Urothelium cell line (cell line): ENCODE results near the gene EPHB2.

Source experiments
- DNase-seq: peaks from one replicate; pipeline ENCODE4 v3.0.0; 2011; ENCODE audit warnings: low spot score, mixed read lengths
- FAIRE-seq: peaks from 2 replicates; lab custom pipeline; 2011; peaks lifted over from hg19 to GRCh38; lab: Jason Lieb, UNC

Gene EPHB2

DNA sequence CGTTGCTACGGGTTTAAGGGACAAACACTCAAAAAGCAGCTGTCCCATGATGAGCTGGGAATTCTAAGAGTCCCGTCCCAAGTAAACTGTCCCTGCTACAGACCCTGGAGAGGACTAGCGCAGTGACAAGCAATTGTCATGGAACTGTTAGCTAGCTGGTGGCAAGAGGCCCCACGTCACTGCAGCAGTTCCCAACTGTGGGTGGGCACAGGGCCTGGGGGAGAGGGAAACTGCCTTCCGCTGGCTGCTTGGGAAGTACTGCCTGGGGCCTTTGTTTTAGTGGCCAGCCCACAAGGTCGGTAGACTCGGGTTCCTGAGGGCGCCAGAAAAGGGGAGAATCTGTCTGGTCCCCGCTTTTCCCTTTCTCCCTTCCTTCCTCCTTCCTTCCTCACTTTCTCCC, 164.6 kb downstream of the EPHB2 start:
- no peak for DNase-seq
- FAIRE-seq: no peak

DNA sequence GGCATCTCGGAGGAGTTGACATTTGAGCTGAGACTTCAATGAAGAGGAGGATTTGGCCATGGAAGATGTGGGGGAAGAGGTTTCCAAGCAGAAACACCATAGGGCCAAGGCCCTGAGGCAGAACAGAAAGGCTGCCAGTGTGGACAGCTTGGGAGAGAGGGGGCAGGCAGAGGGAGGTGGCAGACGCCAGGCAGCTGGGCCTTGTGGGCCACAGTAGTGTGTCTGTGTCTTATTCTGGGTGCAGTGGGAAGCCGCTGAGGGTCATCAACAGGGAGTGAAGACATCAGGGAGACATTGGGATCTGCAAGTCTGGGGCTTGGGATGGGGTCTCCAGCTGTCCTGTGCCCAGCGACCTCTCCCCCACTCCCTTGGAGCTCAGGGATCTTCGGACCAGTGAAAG, 165.2 kb downstream of the EPHB2 start:
- no peak for DNase-seq
- peak; percentile 46 for FAIRE-seq

GRCh38 chr1:22876359-22877111, 165.9 kb downstream of the EPHB2 start:
- peak; percentile 74 for DNase-seq
- FAIRE-seq: no peak

GRCh38 chr1:22877112-22877915, 166.7 kb downstream of the EPHB2 start:
- DNase-seq (no peak), FAIRE-seq (no peak)

GRCh38 chr1:22877980-22878379, 167.3 kb downstream of the EPHB2 start:
- DNase-seq: no peak
- FAIRE-seq: no peak

GRCh38 chr1:22878626-22879025, 168.0 kb downstream of the EPHB2 start:
- no peak for DNase-seq
- no peak for FAIRE-seq

DNA sequence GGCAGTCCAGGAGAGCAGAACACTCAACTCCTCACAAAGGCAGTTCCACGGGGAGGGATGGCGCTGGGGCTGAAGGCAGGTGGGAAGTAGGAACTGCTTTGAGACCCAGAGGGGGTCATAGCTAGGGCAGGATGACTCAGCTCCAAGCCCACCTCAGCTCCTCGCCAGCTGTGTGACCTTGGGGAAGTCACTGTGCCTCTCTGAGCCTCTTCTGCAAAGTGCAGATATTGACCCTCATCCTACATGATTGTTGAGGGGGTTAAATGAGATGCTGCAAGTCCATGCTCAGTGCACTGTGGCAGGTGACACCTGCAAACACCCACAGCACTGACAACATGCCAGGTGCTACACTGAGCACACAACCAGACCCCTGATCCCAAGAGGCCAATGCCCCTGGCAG, 168.8 kb downstream of the EPHB2 start:
- DNase-seq (no peak), FAIRE-seq (no peak)

DNA sequence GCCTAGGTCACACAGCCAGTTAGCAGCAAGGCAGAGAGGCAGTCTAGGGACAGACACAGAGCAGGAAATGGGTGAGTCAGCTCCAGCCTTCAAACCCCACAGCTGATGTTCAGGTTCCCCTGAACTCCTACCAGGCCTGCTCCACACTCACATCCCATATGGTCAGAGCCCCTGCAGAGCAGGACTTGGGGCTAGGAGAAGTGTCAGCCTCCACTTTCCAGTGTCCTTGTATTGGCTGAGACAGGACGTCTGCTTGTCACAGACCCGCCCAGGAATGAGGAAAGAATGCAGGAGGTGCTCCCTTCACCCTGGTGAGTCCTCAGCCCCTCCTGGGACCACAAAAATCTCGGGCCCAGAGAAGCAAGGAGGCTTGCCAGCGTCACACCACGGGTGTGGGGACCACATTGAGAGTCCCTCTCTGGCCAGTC, 169.5 kb downstream of the EPHB2 start:
- DNase-seq (no peak), FAIRE-seq (no peak)

- FAIRE-seq: no peak
These were observed 172.8 kb downstream of the EPHB2 start for GRCh38 chr1:22883406-22883805.

DNA sequence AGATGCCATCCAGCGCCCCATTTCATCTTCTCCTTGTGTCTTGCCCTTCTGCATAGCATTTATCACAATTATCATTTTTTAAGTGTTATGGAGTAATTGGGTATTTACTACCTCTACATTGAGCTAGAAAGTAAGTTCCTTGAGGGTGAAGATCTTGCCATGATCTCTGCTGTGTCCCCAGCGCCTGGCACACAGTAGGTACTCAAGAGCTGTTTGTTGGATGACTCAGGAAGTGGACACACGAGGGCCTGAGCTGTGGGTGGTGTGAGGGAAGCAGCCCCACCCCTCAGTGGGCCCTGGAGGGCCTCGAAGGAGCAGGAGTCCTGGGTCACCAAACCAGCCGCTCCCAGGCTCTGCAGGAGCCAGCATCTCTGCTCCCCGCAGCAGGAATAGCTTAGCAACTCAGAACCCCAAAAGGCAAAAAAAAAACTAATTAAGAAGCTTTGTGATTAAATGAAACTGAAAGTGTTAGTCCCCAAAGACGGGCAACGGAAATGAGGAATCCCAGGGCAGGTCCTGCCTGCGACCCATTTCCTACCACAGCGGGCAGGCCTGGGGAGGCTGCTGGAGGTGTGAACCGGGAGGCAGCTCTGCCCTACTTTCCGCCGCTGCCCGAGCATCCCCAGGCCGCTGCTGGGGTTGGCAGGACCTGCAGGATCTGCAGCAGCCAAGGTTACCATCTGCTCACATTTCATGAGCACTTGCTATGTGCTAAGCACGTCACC, 174.3 kb downstream of the EPHB2 start:
- FAIRE-seq (no peak), DNase-seq (no peak)

More at GRCh38 chr1:22883406-22883805, 172.8 kb downstream of the EPHB2 start:
- DNase-seq: no peak

GRCh38 chr1:22886211-22886610, 175.6 kb downstream of the EPHB2 start:
- no peak for DNase-seq
- FAIRE-seq: no peak

DNA sequence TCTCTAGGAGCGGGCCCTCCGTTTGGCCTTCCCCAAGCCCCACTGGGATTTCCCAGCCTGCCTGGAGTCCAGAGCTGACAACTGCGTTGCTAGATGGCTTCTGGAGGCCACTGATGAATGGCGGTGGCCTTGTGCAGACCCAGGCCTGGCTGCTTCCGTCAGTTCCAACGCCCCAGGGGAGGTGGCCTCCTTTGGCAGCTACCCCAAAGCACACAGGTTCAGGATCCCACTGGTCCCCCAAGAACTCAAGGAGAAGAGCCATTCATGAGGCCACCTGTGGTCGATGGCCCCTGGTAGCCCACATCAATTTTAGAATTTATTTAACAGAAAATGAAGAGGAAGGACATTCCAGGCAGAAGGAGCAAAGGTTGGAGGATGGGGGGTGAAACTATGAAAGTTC, 176.9 kb downstream of the EPHB2 start:
- DNase-seq (no peak), FAIRE-seq (no peak)

- DNase-seq (no peak), FAIRE-seq (no peak)
These were observed 177.9 kb downstream of the EPHB2 start for GRCh38 chr1:22888320-22889075.

DNA sequence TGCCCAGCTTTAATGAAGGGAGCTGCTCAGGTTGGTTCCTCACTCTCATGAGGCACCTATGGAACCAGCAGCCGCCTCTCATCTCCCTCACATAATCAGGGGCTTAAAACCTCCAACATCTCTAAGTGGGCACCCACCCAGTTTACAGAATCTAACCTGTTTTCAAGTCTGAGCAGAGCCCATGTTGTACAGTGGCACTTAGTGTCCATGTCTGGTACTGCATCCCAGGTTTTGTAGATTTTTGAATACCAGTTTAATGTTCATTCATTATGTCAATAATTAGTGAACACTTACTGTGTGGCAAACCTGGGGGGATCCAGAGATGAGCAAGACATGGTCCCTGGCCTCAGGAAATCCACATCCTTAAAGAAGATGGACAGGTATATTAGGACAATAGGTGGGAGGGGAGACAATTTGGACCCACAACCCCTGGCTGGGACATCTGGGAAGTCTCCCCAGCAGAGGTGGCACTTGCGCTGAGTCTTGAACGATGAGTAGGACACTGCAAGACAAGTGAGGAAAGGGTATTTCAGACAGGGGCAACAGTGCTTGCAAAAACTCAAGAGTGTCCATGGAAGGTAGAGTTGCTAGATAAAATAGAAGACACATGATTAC, 178.7 kb downstream of the EPHB2 start:
- FAIRE-seq (no peak), DNase-seq (peak; percentile 54)

- FAIRE-seq (no peak), DNase-seq (no peak)
These were observed 182.2 kb downstream of the EPHB2 start for GRCh38 chr1:22892789-22893188.

DNA sequence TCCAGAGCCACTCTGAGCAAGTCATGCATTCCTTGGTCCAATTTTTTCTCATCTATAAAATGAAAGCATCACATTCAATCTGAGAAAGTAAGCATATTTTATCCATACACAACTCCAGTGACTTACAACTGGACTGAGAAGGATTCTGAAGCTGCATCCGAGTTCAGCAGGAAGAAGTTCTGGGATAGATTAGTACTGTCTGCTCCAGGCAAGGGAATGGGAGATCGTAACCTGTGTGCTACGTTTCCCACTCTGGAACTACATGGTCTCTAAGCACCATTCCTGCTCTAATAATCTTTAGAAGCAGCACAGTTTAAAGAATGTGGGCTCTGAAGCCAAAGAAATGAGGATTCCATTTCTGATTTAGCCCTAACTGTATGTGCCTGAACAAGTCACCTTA, 182.7 kb downstream of the EPHB2 start:
- no peak for FAIRE-seq

GRCh38 chr1:22895357-22895756, 184.7 kb downstream of the EPHB2 start:
- DNase-seq: no peak
- FAIRE-seq: no peak

More for the DNA sequence above, 182.7 kb downstream of the EPHB2 start:
- DNase-seq: no peak

- FAIRE-seq: no peak
- no peak for DNase-seq
These were observed 185.5 kb downstream of the EPHB2 start for GRCh38 chr1:22896184-22896583.

DNA sequence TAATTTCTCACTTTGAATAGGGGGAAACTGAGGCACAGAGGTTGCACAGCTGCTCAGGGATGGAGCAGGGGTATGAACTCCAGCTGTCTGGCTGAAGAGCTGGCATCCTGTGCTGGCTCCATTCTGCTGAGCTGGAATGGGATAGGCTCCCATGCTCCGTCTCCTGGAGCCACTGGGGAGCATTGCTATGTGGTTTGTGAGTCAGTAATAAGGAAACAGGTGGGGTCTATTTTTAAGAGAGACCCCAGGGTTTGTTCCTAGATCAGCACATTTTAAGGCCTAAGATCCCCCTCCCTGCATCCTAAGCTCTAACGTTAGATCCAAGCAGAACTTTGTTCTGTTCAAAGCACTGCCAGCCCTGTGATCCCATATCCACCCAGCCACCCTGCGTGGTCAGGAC, 189.8 kb downstream of the EPHB2 start:
- DNase-seq (no peak), FAIRE-seq (no peak)

GRCh38 chr1:22903113-22903512, 192.5 kb downstream of the EPHB2 start:
- FAIRE-seq: no peak
- DNase-seq: no peak
